DOHH2 (cell line): ENCODE data around the gene GABBR1.

Experiments used
- H3F3A ChIP-seq: fragments of 200-600 bp; sonication (generic), shearing (Covaris generic); 2 replicates; pipeline ENCODE4 v1.6.0; 2016; ENCODE audit warnings: antibody characterized with exemption, mild to moderate bottlenecking; ENCODE audit not compliant: control insufficient read depth, insufficient read depth
- H3K27ac ChIP-seq: fragments of 200-600 bp; sonication (generic); 2 replicates; pipeline ENCODE4 v1.5.1; 2014; ENCODE audit warnings: low read depth, mild to moderate bottlenecking, low read length, moderate library complexity
- H3K27me3 ChIP-seq: fragments of 200-600 bp; sonication (generic); 2 replicates; pipeline ENCODE4 v1.6.1; 2014; ENCODE audit warnings: mild to moderate bottlenecking, low read length, mixed read lengths; ENCODE audit not compliant: control insufficient read depth
- H3K36me3 ChIP-seq: fragments of 200-600 bp; sonication (generic); 2 replicates; pipeline ENCODE4 v1.6.1; 2014; ENCODE audit warnings: mild to moderate bottlenecking, low read length, moderate library complexity, mixed read lengths; ENCODE audit not compliant: control insufficient read depth
- H3K4me1 ChIP-seq: fragments of 200-600 bp; sonication (generic); 2 replicates; pipeline ENCODE4 v1.6.1; 2014; ENCODE audit warnings: mild to moderate bottlenecking, low read length, mixed read lengths; ENCODE audit not compliant: control insufficient read depth
- H3K4me2 ChIP-seq: fragments of 200-600 bp; sonication (generic); 2 replicates; pipeline ENCODE4 v1.6.0; 2014; ENCODE audit warnings: mild to moderate bottlenecking, low read length, moderate library complexity
- H3K4me3 ChIP-seq: fragments of 200-600 bp; sonication (generic); 2 replicates; pipeline ENCODE4 v1.5.1; 2014; ENCODE audit warnings: mild to moderate bottlenecking, low read length, mixed read lengths
- H3K79me2 ChIP-seq: fragments of 200-600 bp; sonication (generic); 2 replicates; pipeline ENCODE4 v1.6.1; 2014; ENCODE audit warnings: mild to moderate bottlenecking, low read length, mixed read lengths; ENCODE audit not compliant: control insufficient read depth
- H3K9me2 ChIP-seq: fragments of 200-600 bp; sonication (generic); replicated peaks from 2 replicates; pipeline ENCODE4 v1.6.1; 2014; ENCODE audit warnings: mild to moderate bottlenecking, low read length, mixed read lengths; ENCODE audit not compliant: control insufficient read depth
- H3K9me3 ChIP-seq: fragments of 200-600 bp; sonication (generic); 2 replicates; pipeline ENCODE4 v1.6.1; 2014; ENCODE audit warnings: antibody characterized with exemption, low read length, mixed read lengths; ENCODE audit not compliant: control insufficient read depth, insufficient read depth
- H4K20me1 ChIP-seq: fragments of 200-600 bp; sonication (generic); 2 replicates; pipeline ENCODE4 v1.6.0; 2014; ENCODE audit warnings: low read depth, mild to moderate bottlenecking, antibody characterized with exemption, low read length, moderate library complexity; ENCODE audit not compliant: control insufficient read depth, insufficient read depth
- CTCF ChIP-seq: fragments of 200-600 bp; sonication (generic); IDR thresholded peaks from one replicate; pipeline ENCODE4 v1.5.1; 2014; ENCODE audit warnings: antibody characterized with exemption, mild to moderate bottlenecking, low read depth, low read length; ENCODE audit not compliant: poor library complexity, severe bottlenecking
- EZH2phosphoT487 ChIP-seq: fragments of 200-600 bp; sonication (generic); IDR thresholded peaks from 2 replicates; pipeline ENCODE4 v1.6.1; 2017; ENCODE audit warnings: borderline replicate concordance, mild to moderate bottlenecking, antibody characterized with exemption, low read length, moderate library complexity, mixed read lengths

GABBR1 gene

GRCh38 chr6:29632789-29633533 is at the start of gene GABBR1:
Gene GABBR1, minus strand, starts transcription at chr6:29633183. Its CDS starts 798 bp downstream, at chr6:29632385.
- Histone ChIP-seq H3K4me1 (peaks cover 53% of the 10 kb centered on the region), H3K4me2 (peak within 1 kb of the TSS; percentile 99), H3K27ac (peak within 1 kb of the TSS; percentile 29), H3F3A (peaks cover 16% of the 10 kb centered on the region), H3K4me3 (peak within 1 kb of the TSS; percentile 92), H3K9me3 (no peaks in the 10 kb centered on the region), H3K9me2 (no peaks in the 10 kb centered on the region), H3K36me3 (no peaks in the 10 kb centered on the region), H3K79me2 (no peaks in the 10 kb centered on the region), H4K20me1 (peaks cover 6% of the 10 kb centered on the region; the same call in 1 of the 2 replicates), H3K27me3 (no peaks in the 10 kb centered on the region)
- TF ChIP-seq EZH2phosphoT487 (no peak), CTCF (no peak)

GRCh38 chr6:29681811-29682210 is 48.8 kb upstream of the GABBR1 start:
- Histone ChIP-seq H3K36me3 (no peaks in the 10 kb centered on the region), H3K27me3 (no peaks in the 10 kb centered on the region), H3K9me2 (no peaks in the 10 kb centered on the region), H3K9me3 (no peaks in the 10 kb centered on the region), H3F3A (no peaks in the 10 kb centered on the region), H3K4me1 (no peaks in the 10 kb centered on the region), H4K20me1 (no peaks in the 10 kb centered on the region), H3K27ac (no peak overlapping the region), H3K4me3 (no peak overlapping the region), H3K79me2 (no peaks in the 10 kb centered on the region), H3K4me2 (no peak overlapping the region)
- TF ChIP-seq CTCF (no peak), EZH2phosphoT487 (no peak)

- Histone ChIP-seq H3K4me1 (no peaks in the 10 kb centered on the region), H3K36me3 (no peaks in the 10 kb centered on the region), H4K20me1 (no peaks in the 10 kb centered on the region), H3K9me3 (no peaks in the 10 kb centered on the region), H3K27me3 (no peaks in the 10 kb centered on the region), H3K4me2 (no peak within 1 kb of the TSS), H3K9me2 (no peaks in the 10 kb centered on the region), H3K4me3 (no peak within 1 kb of the TSS), H3K27ac (no peak within 1 kb of the TSS), H3K79me2 (no peaks in the 10 kb centered on the region), H3F3A (no peaks in the 10 kb centered on the region)
- TF ChIP-seq CTCF (no peak), EZH2phosphoT487 (no peak)
Observed at GRCh38 chr6:29680904-29681303, 47.9 kb upstream of the GABBR1 start, which contains the start of gene ZFP57. Gene ZFP57, minus strand, starts transcription at chr6:29681152. Its CDS starts 4,149 bp downstream, at chr6:29677003.
